Left lung (tissue), 10 donors: ENCODE results near the gene CHMP4A. TPM values are rescaled to one million over a fixed set of nuclear protein-coding genes. Genes with fewer than 3 reads are reported as not detected.

Experiments used
- ATAC-seq: fragments of 200-7000 bp; cut with Tn5 transposase; one replicate; pipeline ENCODE4 v1.9.1; 2020; ENCODE audit warnings: moderate library complexity
- DNase-seq, 4 donors: peaks; one replicate each; pipeline ENCODE4 v3.0.0-alpha.2; 2013 to 2020
- H3K27ac ChIP-seq, 2 donors: fragments of 200-600 bp; sonication (generic) in 1 of 2; one replicate each; pipeline versions ENCODE4 v1.5.0 to v1.8.0; 2020 to 2021
- H3K27me3 ChIP-seq, 2 donors: fragments of 200-600 bp; sonication (generic) in 1 of 2; one replicate each; pipeline versions ENCODE4 v1.5.0 to v1.8.0; 2020 to 2021
- H3K36me3 ChIP-seq, 2 donors: fragments of 200-600 bp; sonication (generic) in 1 of 2; one replicate each; pipeline versions ENCODE4 v1.5.0 to v1.8.0; 2020 to 2021
- H3K4me1 ChIP-seq, 2 donors: fragments of 200-600 bp; one replicate each; pipeline ENCODE4 v1.8.0; 2021
- H3K4me3 ChIP-seq, 2 donors: fragments of 200-600 bp; sonication (generic) in 1 of 2; one replicate each; pipeline versions ENCODE4 v1.5.0 to v1.8.0; 2020 to 2021; ENCODE audit warnings: mild to moderate bottlenecking in 1 of 2
- H3K9me3 ChIP-seq, 2 donors: fragments of 200-600 bp; sonication (generic) in 1 of 2; one replicate each; pipeline versions ENCODE4 v1.5.0 to v1.8.0; 2020 to 2021
- CTCF ChIP-seq, 2 donors: fragments of 200-600 bp; sonication (generic) in 1 of 2; IDR thresholded peaks; one replicate each; pipeline versions ENCODE4 v1.5.0 to v1.8.0; 2021; ENCODE audit warnings: antibody characterized with exemption in 2 of 2
- intact Hi-C, 2 donors: fragments of 100-400 bp; cut with DNase I; formaldehyde crosslinking; loops; one replicate each; pipeline versions ENCODE4 v1.11.2 to v1.14.2; 2022
- polyA plus RNA-seq, 6 donors: library from polyadenylated mRNA; unstranded; fragments of 120-200 nt; gene quantifications; one replicate each; pipeline ENCODE4 v1.2.1, GENCODE V29; 2013; ENCODE audit not compliant: insufficient read length in 6 of 6
- total RNA-seq, 2 donors: library from RNA; stranded (reverse); fragmentation: NEBNext Ultra II Directional; extraction: Animal tissue kit (Norgen Biotek cat#: 25700); gene quantifications; one replicate each; pipeline ENCODE4 v1.2.1, GENCODE V29; 2021
- donor health status: DM: no; HTN: yes; CAD: no.
- donor health status: DM: no; HTN: no; CAD: no.

CHMP4A gene
- total and polyA plus RNA-seq, 8 donors = 35.0 to 64.6 (median 56.9) TPM

DNA sequence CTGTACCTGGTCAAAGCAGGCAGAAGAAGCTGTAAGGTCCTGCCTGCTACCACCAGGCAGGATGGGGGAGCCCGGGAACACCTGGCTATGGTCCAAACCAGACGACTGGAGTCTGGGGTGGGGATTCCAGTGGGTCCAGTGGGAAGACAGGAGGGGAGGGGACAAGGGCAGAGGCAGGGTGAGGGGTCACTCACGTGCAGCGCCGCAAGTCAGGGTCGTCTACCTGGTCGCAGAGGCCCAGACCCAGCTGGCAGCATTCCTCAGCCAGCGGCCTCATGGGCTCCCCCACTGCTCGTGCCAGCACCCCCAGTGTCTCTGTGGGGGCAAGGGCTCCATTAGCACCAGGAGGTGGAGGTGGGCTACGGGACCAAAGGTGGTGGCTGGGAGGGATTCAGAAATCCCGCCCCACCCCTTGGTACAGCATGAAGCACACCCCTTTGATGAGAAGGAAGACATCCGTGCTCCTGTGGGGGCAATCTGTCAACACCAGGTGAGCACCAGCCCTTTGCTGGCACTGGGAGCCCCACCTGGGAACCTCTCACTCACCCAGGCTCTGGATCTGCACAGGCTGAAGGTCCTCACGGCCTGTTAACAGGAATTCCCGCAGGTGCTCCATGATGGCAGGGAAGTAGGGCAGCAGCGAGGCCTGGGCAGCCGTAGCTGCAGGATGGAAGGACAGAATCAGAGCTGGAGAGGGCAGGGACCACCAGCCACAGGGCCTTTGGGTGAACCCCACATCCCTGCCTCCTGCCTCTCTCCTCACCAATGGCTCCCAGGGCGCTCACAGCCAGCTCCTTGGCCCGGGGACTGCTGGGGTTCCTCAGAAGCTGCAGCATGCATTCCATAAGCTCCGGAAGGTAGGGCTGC is 29.0 kb downstream of the CHMP4A start:
- Histone ChIP-seq H3K4me3 (no peak overlapping the region), H3K9me3 (no peaks in the 10 kb centered on the region), H3K36me3 (peaks cover 0 to 81% of the 10 kb centered on the region in 2 donors), H3K27me3 (no peaks in the 10 kb centered on the region), H3K4me1 (peaks cover 6 to 24% of the 10 kb centered on the region in 2 donors), H3K27ac (no peak overlapping the region)
- intact Hi-C loops = no loop called here
- ATAC-seq (no peak), DNase-seq (peak in 1 of 4 donors; percentile 70)
- no peak for TF ChIP-seq CTCF (IDR thresholded peaks at IDR 0.05)

GRCh38 chr14:24183014-24183481 is 30.2 kb downstream of the CHMP4A start:
- Histone ChIP-seq H3K4me1 (peaks cover 5 to 12% of the 10 kb centered on the region in 2 donors), H3K9me3 (no peaks in the 10 kb centered on the region), H3K27me3 (no peaks in the 10 kb centered on the region), H3K27ac (no peak overlapping the region), H3K4me3 (no peak overlapping the region), H3K36me3 (peaks cover 0 to 94% of the 10 kb centered on the region in 2 donors)
- peak in 1 of 4 donors; percentile 72 for DNase-seq
- intact Hi-C loops = no loop called here
- no peak for ATAC-seq
- TF ChIP-seq CTCF (IDR thresholded peaks at IDR 0.05) = no peak

DNA sequence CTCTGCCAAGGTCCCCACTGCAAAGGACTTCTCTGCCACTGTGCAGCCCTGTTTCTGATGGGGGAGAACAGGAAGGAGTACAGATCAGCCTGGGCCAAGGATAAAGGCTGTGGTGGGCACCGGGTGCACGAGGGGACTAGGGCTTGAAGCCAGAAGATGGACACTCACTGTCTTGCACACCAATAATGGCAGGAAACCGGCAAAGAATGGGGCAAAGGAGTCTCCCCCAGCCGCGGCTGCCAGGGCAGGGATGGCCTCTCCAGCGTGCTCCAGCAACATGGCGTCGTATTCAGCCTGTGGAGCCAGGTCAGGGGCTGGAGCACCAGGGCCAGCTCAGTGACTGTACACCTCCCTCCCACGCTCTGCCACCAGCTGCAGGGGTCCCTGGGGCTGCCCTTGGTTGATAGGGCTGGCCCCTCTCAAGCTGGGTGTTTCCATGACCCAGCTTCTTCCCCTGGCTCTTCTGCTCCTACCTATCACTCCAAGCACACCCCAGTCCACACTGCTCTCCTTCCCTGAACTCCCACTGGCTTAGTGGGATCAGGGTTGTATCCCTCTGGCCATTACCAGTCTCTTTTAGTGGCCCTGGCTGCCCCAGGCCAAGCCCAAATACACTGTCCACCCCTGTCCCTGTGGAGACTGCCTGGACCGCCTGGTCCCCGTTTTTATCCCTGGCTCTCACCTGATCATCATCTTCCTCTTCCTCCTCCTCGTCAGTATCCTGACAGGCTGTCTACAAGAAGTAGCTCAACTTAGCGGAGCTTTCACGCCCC is 31.0 kb downstream of the CHMP4A start:
- Histone ChIP-seq H3K4me1 (peaks cover 0 to 5% of the 10 kb centered on the region in 2 donors), H3K27ac (no peak overlapping the region), H3K4me3 (no peak overlapping the region), H3K36me3 (peaks cover 0 to 100% of the 10 kb centered on the region in 2 donors), H3K9me3 (no peaks in the 10 kb centered on the region), H3K27me3 (no peaks in the 10 kb centered on the region)
- no peak for TF ChIP-seq CTCF (IDR thresholded peaks at IDR 0.05)
- peak in 1 of 4 donors; percentile 73 for DNase-seq
- no peak for ATAC-seq
- intact Hi-C loops = no loop called here

DNA sequence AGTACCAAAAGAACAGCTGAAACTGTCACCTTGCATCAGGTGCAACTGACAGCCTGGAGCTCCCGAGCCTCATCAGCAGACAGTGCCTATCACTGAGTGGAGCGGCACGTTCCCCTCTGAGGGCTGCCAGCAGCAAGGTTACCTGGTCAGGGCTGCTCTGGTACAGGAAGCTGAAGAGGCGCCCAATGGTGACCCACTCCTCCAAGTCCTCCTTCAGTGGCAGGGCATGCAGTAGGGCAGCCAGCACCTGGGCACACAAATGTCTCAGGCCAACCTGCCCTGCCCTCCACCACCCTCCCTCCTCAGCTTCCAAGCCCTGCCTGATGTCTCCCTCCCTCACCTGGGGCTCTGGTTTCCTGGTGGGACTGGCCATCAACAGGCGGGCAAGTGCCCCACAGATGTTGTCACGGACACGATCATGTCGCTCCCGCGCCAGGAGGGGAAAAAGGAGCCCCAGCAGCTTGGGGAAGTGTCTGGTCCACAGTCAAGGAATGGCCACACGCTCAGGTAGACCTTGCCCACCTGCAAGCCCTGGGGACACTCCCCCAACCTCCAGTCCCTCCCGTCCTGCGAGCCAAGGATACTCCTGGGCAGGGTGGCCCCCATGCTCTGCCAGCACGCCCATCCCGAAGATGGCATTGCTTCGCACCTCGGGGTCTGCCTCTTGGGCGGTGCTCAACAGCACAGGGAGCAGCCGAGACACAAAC is 31.8 kb downstream of the CHMP4A start:
- ATAC-seq (no peak), DNase-seq (peak in 1 of 4 donors; percentile 63)
- H3K4me1 ChIP-seq = no peaks in the 10 kb centered on the region
- H3K36me3 ChIP-seq = peaks cover 0 to 100% of the 10 kb centered on the region in 2 donors
- no peak for TF ChIP-seq CTCF (IDR thresholded peaks at IDR 0.05)
- no peaks in the 10 kb centered on the region for H3K27me3 ChIP-seq
- intact Hi-C loops = no loop called here
- H3K9me3 ChIP-seq = no peaks in the 10 kb centered on the region
- no peak overlapping the region for H3K27ac ChIP-seq
- no peak overlapping the region for H3K4me3 ChIP-seq
